Activated CD8-positive, alpha-beta memory T cell treated with anti-CD3 and anti-CD28 coated beads for 4 hours (primary cell): ENCODE measurements around the gene RAPH1.
"Not testable (repeated sequence)": the region's sequence is repeated elsewhere in the genome, so short reads cannot be mapped to it uniquely, and the experiment has no call there.

Experiments used
- DNase-seq, 2 donors: peaks; one replicate each; pipeline ENCODE4 v3.0.0-alpha.2; 2020; ENCODE audit warnings: low read depth in 2 of 2

Gene RAPH1

GRCh38 chr2:203544402-203544801, 9.3 kb upstream of the RAPH1 start:
- DNase-seq = no peak

GRCh38 chr2:203543898-203544328, 8.8 kb upstream of the RAPH1 start:
- DNase-seq = no peak

- DNase-seq = not testable (repeated sequence)
These were observed 5.5 kb upstream of the RAPH1 start for GRCh38 chr2:203540598-203540997.

GRCh38 chr2:203538237-203538636, 3.1 kb upstream of the RAPH1 start:
- not testable (repeated sequence) for DNase-seq

- DNase-seq = not testable (repeated sequence)
These were observed 1.5 kb upstream of the RAPH1 start for GRCh38 chr2:203536586-203536951.

GRCh38 chr2:203535784-203536585, 884 bp upstream of the RAPH1 start:
- DNase-seq = no peak

GRCh38 chr2:203534621-203535077, 452 bp downstream of the RAPH1 start:
- no peak for DNase-seq

GRCh38 chr2:203533676-203534591, 1.2 kb downstream of the RAPH1 start:
- no peak for DNase-seq

- no peak for DNase-seq
These were observed 2.0 kb downstream of the RAPH1 start for GRCh38 chr2:203532957-203533658.

- no peak for DNase-seq
These were observed 7.4 kb downstream of the RAPH1 start for GRCh38 chr2:203527719-203528118.

GRCh38 chr2:203513268-203513667, 21.8 kb downstream of the RAPH1 start:
- not testable (repeated sequence) for DNase-seq

- no peak for DNase-seq
These were observed 24.2 kb downstream of the RAPH1 start for GRCh38 chr2:203510941-203511305.

- DNase-seq = no peak
These were observed 24.7 kb downstream of the RAPH1 start for GRCh38 chr2:203510256-203510940.

- not testable (repeated sequence) for DNase-seq
These were observed 31.6 kb downstream of the RAPH1 start for GRCh38 chr2:203503460-203503859.

GRCh38 chr2:203501873-203502272, 33.2 kb downstream of the RAPH1 start:
- DNase-seq = no peak

- no peak for DNase-seq
These were observed 34.1 kb downstream of the RAPH1 start for GRCh38 chr2:203500951-203501350.

GRCh38 chr2:203500297-203500696, 34.8 kb downstream of the RAPH1 start:
- no peak for DNase-seq

GRCh38 chr2:203498161-203498560, 36.9 kb downstream of the RAPH1 start:
- DNase-seq = no peak

- DNase-seq = no peak
These were observed 42.1 kb downstream of the RAPH1 start for GRCh38 chr2:203492965-203493364.

GRCh38 chr2:203490391-203490790, 44.7 kb downstream of the RAPH1 start:
- DNase-seq = no peak

- no peak for DNase-seq
These were observed 45.6 kb downstream of the RAPH1 start for GRCh38 chr2:203489531-203489930.
